Measurements from ENCODE around the gene VPS33B.

GRCh38 chr15:91067036-91067435, 44.6 kb upstream of the VPS33B start:
- TF ChIP-seq CTCF (IDR thresholded peaks at IDR 0.05) = no peak
- no peak for TF ChIP-seq POLR2A (IDR thresholded peaks at IDR 0.05)

Data from testis (tissue), 2 donors.